SK-MEL-5 (cell line): ENCODE measurements around the gene LRMDA. TPM values are rescaled to one million over a fixed set of nuclear protein-coding genes. Genes with fewer than 3 reads are reported as not detected.

ENCODE experiments used
- DNase-seq: peaks from one replicate; pipeline ENCODE4 v3.0.0-alpha.2; 2016; ENCODE audit warnings: low read depth, low spot score
- in situ Hi-C: cut with HindIII; loops from 2 replicates; pipeline ENCODE4 v1.10.0; 2016; ENCODE audit warnings: low sequenced_read_pairs, high pct_unique_total_duplicates, low pct_unique_long_range_greater_than_20kb
- total RNA-seq: library from RNA; depleted of rRNA; stranded (reverse); fragments of >200 nt; shearing (Covaris generic); gene quantifications from 2 replicates; pipeline ENCODE4 v1.2.3, GENCODE V29; 2014

The LRMDA gene
- total RNA-seq, 1 experiment from 2014 or later, result 25.2 TPM

GRCh38 chr10:75646218-75646915 is 214.9 kb downstream of the LRMDA start:
- no peak for DNase-seq
- in situ Hi-C loops, result no loop called here

- in situ Hi-C loops, result no loop called here
These were observed 215.5 kb downstream of the LRMDA start for GRCh38 chr10:75646916-75647315.

GRCh38 chr10:75647675-75648074 is 216.3 kb downstream of the LRMDA start:
- DNase-seq, result no peak
- in situ Hi-C loops, result no loop called here

More at GRCh38 chr10:75646916-75647315, 215.5 kb downstream of the LRMDA start:
- DNase-seq, result no peak

- DNase-seq, result no peak
- in situ Hi-C loops, result no loop called here
These were observed 216.9 kb downstream of the LRMDA start for GRCh38 chr10:75648351-75648750.

- DNase-seq, result no peak
- in situ Hi-C loops, result no loop called here
These were observed 217.4 kb downstream of the LRMDA start for GRCh38 chr10:75648854-75649253.

- in situ Hi-C loops, result no loop called here
- DNase-seq, result no peak
These were observed 218.0 kb downstream of the LRMDA start for GRCh38 chr10:75649466-75649865.

GRCh38 chr10:75650648-75651047 is 219.2 kb downstream of the LRMDA start:
- in situ Hi-C loops, result no loop called here

GRCh38 chr10:75651417-75651816 is 220.0 kb downstream of the LRMDA start:
- in situ Hi-C loops, result no loop called here
- peak; percentile 40 for DNase-seq

More at GRCh38 chr10:75650648-75651047, 219.2 kb downstream of the LRMDA start:
- DNase-seq, result no peak

- in situ Hi-C loops, result no loop called here
- no peak for DNase-seq
These were observed 220.8 kb downstream of the LRMDA start for GRCh38 chr10:75652146-75652740.

- in situ Hi-C loops, result no loop called here
- DNase-seq, result no peak
These were observed 222.3 kb downstream of the LRMDA start for GRCh38 chr10:75653761-75654160.

- in situ Hi-C loops, result no loop called here
- DNase-seq, result no peak
These were observed 222.8 kb downstream of the LRMDA start for GRCh38 chr10:75654171-75654771.

GRCh38 chr10:75654772-75655171 is 223.3 kb downstream of the LRMDA start:
- in situ Hi-C loops, result no loop called here
- DNase-seq, result no peak

- in situ Hi-C loops, result no loop called here
- DNase-seq, result no peak
These were observed 224.5 kb downstream of the LRMDA start for GRCh38 chr10:75655791-75656451.

GRCh38 chr10:75657351-75657750 is 225.9 kb downstream of the LRMDA start:
- DNase-seq, result no peak
- in situ Hi-C loops, result no loop called here

GRCh38 chr10:75658036-75658435 is 226.6 kb downstream of the LRMDA start:
- no peak for DNase-seq
- in situ Hi-C loops, result no loop called here

- in situ Hi-C loops, result no loop called here
These were observed 227.1 kb downstream of the LRMDA start for GRCh38 chr10:75658496-75658895.

GRCh38 chr10:75658915-75659314 is 227.5 kb downstream of the LRMDA start:
- in situ Hi-C loops, result no loop called here
- no peak for DNase-seq

More at GRCh38 chr10:75658496-75658895, 227.1 kb downstream of the LRMDA start:
- no peak for DNase-seq

GRCh38 chr10:75660823-75661222 is 229.4 kb downstream of the LRMDA start:
- no peak for DNase-seq
- in situ Hi-C loops, result no loop called here
